HepG2 (cell line): ENCODE results near the gene TMCC1. TPM values are rescaled to one million over a fixed set of nuclear protein-coding genes. Genes with fewer than 3 reads are reported as not detected.

Experiments
- ARNT ChIP-seq: fragments of 450-650 bp; IDR thresholded peaks from 2 replicates; pipeline ENCODE4 v1.6.1; 2017
- ELF3 ChIP-seq: IDR thresholded peaks from 2 replicates; pipeline ENCODE4 v1.6.1; 2016; ENCODE audit warnings: missing genetic modification reagents, missing compliant biosample characterization
- GATAD2A ChIP-seq: IDR thresholded peaks from 2 replicates; pipeline ENCODE4 v1.6.1; 2016
- HDAC2 ChIP-seq: sonication (generic); formaldehyde crosslinking; IDR thresholded peaks from 2 replicates; pipeline ENCODE4 v1.4.0; 2020; ENCODE audit warnings: missing genetic modification reagents
- HIVEP1 ChIP-seq: sonication (generic); formaldehyde crosslinking; IDR thresholded peaks from 2 replicates; pipeline ENCODE4 v1.4.0; 2020; ENCODE audit warnings: mild to moderate bottlenecking, missing genetic modification reagents
- MIXL1 ChIP-seq: IDR thresholded peaks from 2 replicates; pipeline ENCODE4 v1.6.1; 2016
- PPARG ChIP-seq: conservative IDR thresholded peaks from 2 replicates; pipeline ENCODE4 v1.6.1; 2016; ENCODE audit warnings: missing biosample characterization, missing genetic modification reagents
- SMYD3 ChIP-seq: sonication (generic); formaldehyde crosslinking; IDR thresholded peaks from 2 replicates; pipeline ENCODE4 v1.8.1; 2023; ENCODE audit warnings: mild to moderate bottlenecking, missing genetic modification reagents
- WIZ ChIP-seq: sonication (generic); formaldehyde crosslinking; IDR thresholded peaks from 2 replicates; pipeline ENCODE4 v1.5.1; 2020; ENCODE audit warnings: mild to moderate bottlenecking, missing genetic modification reagents
- ZNF124 ChIP-seq: sonication (generic); formaldehyde crosslinking; IDR thresholded peaks from 2 replicates; pipeline ENCODE4 v1.4.0; 2020; ENCODE audit warnings: missing genetic modification reagents
- ZNF256 ChIP-seq: sonication (generic); formaldehyde crosslinking; conservative IDR thresholded peaks from 2 replicates; pipeline ENCODE4 v1.4.0; 2020; ENCODE audit warnings: missing genetic modification reagents
- ZNF3 ChIP-seq: IDR thresholded peaks from 2 replicates; pipeline ENCODE4 v1.7.0; 2017; ENCODE audit warnings: inconsistent platforms
- ZNF333 ChIP-seq: sonication (generic); formaldehyde crosslinking; IDR thresholded peaks from 2 replicates; pipeline ENCODE4 v1.4.0; 2020; ENCODE audit warnings: mild to moderate bottlenecking, missing genetic modification reagents, borderline replicate concordance
- ZNF383 ChIP-seq: sonication (generic); formaldehyde crosslinking; IDR thresholded peaks from 2 replicates; pipeline ENCODE4 v1.4.0; 2020; ENCODE audit warnings: missing genetic modification reagents, mild to moderate bottlenecking, borderline replicate concordance
- ZNF678 ChIP-seq: sonication (generic); formaldehyde crosslinking; IDR thresholded peaks from 2 replicates; pipeline ENCODE4 v1.4.0; 2020; ENCODE audit warnings: mild to moderate bottlenecking, missing genetic modification reagents
- ZNF720 ChIP-seq: sonication (generic); formaldehyde crosslinking; IDR thresholded peaks from 2 replicates; pipeline ENCODE4 v1.4.0; 2020; ENCODE audit warnings: missing genetic modification reagents
- ZNF841 ChIP-seq: sonication (generic); formaldehyde crosslinking; IDR thresholded peaks from 2 replicates; pipeline ENCODE4 v1.8.1; 2023; ENCODE audit warnings: missing genetic modification reagents, borderline replicate concordance
- polyA plus RNA-seq, 8 experiments: library from polyadenylated mRNA; depleted of rRNA in 3 of 8; stranded (reverse) in 7 of 8; unstranded in 1 of 8; fragments of >200 nt; fragmentation: Illumina TruSeq in 4 of 8; extraction: Trizol in 4 of 8; gene quantifications; 2 replicates each; pipeline versions ENCODE4 v1.2.1 to v1.2.3, GENCODE V29; 2011 to 2016; ENCODE audit warnings: low read depth in 4 of 8, missing spikeins in 1 of 8, mixed read lengths in 1 of 8; ENCODE audit not compliant: insufficient read depth in 1 of 8
- total RNA-seq, 5 experiments: library from RNA; depleted of rRNA; stranded (reverse); fragments of >200 nt; fragmentation: Illumina TruSeq; extraction: Trizol; gene quantifications; 2 replicates each; pipeline ENCODE4 v1.2.3, GENCODE V29; 2016; ENCODE audit warnings: low read depth in 1 of 5
- TF ChIP-seq, protein P1 (sequence below): sonication (generic); formaldehyde crosslinking; IDR thresholded peaks from 2 replicates; pipeline ENCODE4 v1.4.0; 2020; ENCODE audit warnings: missing genetic modification reagents, mild to moderate bottlenecking, borderline replicate concordance
- TF ChIP-seq, protein P2 (sequence below): conservative IDR thresholded peaks from 2 replicates; pipeline ENCODE4 v1.6.1; 2018; ENCODE audit warnings: missing genetic modification reagents
- TF ChIP-seq, protein P3 (sequence below): sonication (generic); formaldehyde crosslinking; IDR thresholded peaks from 2 replicates; pipeline ENCODE4 v1.5.0; 2020; ENCODE audit warnings: missing genetic modification reagents, mild to moderate bottlenecking, borderline replicate concordance
- TF ChIP-seq, protein P4 (sequence below): sonication (generic); formaldehyde crosslinking; IDR thresholded peaks from 2 replicates; pipeline ENCODE4 v1.9.0; 2022; ENCODE audit warnings: low read depth, missing genetic modification reagents

TMCC1 gene
- total and polyA plus RNA-seq, 2 of the 13 experiments (the other 11 are each of a cell fraction or from before 2014, with no cell fraction given) = 12.1 to 264 TPM

DNA sequence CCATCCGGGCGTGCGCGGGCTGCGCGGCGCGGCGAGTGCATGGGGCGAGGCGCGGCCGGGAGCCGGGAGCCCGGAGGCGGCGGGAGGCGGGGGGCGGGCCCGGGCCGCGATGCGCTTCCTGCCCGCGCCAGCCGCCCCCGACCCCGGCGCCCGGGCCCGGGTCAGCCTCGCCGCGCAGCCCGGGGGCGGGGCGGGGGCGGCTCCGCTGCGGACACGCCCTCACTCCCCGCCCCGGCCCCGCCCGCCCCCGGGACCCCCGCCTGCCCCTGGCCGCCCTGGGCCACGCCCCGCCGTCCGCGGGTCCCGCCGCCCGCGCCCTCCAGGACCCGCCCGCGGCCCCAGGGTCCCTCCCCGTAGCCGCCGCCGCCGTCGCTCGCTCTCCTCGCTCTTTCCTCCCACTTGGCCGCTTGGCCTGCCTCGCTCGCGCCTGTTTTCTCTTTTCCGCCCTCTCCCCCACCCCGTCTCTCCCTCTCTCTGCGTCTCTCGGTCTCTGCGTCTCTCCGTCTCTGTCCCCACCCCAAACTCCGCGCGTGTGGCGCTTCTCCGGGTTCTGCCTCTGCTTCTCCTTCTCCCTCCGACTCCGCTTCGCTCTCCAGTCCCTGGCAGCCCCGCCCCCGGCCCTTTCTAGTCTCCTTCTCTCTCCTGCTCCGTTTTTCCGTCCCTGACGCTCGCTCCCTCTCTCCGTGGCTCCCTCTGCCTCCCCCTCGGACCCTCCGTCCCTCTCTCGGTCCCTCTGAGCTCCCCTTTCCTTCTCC lies 286.7 kb downstream of the TMCC1 start, which contains the start of gene PLXND1 (continued):
- TF ChIP-seq ZNF678 (CRISPR knock-in tag) (no peak), SMYD3 (CRISPR knock-in tag) (no peak), MIXL1 (no peak), GATAD2A (CRISPR knock-in tag) (0 out of 2 replicates have a peak, but pooled peaks have one; percentile 10), ZNF841 (CRISPR knock-in tag) (no peak), ZNF383 (CRISPR knock-in tag) (no peak), ZNF720 (CRISPR knock-in tag) (no peak), ARNT (no peak), HDAC2 (no peak), WIZ (CRISPR knock-in tag) (no peak), ZNF333 (CRISPR knock-in tag) (no peak), HIVEP1 (CRISPR knock-in tag) (no peak), ZNF3 (no peak), ZNF256 (CRISPR knock-in tag) (no peak), ELF3 (CRISPR knock-in tag) (0 out of 2 replicates have a peak, but pooled peaks have one; percentile 17), ZNF124 (no peak), PPARG (CRISPR knock-in tag) (no peak)
- TF ChIP-seq, protein P1, sequence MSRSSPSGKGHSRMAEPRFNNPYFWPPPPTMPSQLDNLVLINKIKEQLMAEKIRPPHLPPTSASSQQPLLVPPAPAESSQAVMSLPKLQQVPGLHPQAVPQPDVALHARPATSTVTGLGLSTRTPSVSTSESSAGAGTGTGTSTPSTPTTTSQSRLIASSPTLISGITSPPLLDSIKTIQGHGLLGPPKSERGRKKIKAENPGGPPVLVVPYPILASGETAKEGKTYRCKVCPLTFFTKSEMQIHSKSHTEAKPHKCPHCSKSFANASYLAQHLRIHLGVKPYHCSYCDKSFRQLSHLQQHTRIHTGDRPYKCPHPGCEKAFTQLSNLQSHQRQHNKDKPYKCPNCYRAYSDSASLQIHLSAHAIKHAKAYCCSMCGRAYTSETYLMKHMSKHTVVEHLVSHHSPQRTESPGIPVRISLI (CRISPR knock-in tag) = no peak
- TF ChIP-seq, protein P2, sequence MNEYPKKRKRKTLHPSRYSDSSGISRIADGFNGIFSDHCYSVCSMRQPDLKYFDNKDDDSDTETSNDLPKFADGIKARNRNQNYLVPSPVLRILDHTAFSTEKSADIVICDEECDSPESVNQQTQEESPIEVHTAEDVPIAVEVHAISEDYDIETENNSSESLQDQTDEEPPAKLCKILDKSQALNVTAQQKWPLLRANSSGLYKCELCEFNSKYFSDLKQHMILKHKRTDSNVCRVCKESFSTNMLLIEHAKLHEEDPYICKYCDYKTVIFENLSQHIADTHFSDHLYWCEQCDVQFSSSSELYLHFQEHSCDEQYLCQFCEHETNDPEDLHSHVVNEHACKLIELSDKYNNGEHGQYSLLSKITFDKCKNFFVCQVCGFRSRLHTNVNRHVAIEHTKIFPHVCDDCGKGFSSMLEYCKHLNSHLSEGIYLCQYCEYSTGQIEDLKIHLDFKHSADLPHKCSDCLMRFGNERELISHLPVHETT = 0 out of 2 replicates have a peak, but pooled peaks have one; percentile 56
- TF ChIP-seq, protein P3, sequence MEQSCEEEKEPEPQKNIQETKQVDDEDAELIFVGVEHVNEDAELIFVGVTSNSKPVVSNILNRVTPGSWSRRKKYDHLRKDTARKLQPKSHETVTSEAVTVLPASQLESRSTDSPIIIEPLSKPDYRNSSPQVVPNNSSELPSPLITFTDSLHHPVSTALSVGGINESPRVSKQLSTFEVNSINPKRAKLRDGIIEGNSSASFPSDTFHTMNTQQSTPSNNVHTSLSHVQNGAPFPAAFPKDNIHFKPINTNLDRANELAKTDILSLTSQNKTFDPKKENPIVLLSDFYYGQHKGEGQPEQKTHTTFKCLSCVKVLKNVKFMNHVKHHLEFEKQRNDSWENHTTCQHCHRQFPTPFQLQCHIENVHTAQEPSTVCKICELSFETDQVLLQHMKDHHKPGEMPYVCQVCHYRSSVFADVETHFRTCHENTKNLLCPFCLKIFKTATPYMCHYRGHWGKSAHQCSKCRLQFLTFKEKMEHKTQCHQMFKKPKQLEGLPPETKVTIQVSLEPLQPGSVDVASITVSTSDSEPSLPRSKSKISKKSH = peak; percentile 72; the same call in 1 of the 2 replicates
- TF ChIP-seq, protein P4, sequence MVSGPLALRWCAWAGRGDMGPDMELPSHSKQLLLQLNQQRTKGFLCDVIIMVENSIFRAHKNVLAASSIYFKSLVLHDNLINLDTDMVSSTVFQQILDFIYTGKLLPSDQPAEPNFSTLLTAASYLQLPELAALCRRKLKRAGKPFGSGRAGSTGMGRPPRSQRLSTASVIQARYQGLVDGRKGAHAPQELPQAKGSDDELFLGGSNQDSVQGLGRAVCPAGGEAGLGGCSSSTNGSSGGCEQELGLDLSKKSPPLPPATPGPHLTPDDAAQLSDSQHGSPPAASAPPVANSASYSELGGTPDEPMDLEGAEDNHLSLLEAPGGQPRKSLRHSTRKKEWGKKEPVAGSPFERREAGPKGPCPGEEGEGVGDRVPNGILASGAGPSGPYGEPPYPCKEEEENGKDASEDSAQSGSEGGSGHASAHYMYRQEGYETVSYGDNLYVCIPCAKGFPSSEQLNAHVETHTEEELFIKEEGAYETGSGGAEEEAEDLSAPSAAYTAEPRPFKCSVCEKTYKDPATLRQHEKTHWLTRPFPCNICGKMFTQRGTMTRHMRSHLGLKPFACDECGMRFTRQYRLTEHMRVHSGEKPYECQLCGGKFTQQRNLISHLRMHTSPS (CRISPR knock-in tag) = no peak
